T47D (cell line): ENCODE measurements around the gene PIAS2.

Source experiments
- DNase-seq, 2 experiments: peaks; one replicate each; pipeline versions ENCODE4 v3.0.0 to v3.0.0-alpha.2; 2011 to 2012; ENCODE audit warnings: low read depth in 1 of 2, low spot score in 1 of 2
- JUND ChIP-seq: IDR thresholded peaks from 2 replicates; pipeline ENCODE4 v1.6.1; 2012; ENCODE audit warnings: low read depth
- in situ Hi-C: cut with HindIII; loops from 2 replicates; pipeline ENCODE4 v1.10.0; 2016; ENCODE audit warnings: low sequenced_read_pairs, low pct_unique_long_range_greater_than_20kb

PIAS2 gene

GRCh38 chr18:46939337-46939963 is 22.1 kb upstream of the PIAS2 start:
- no peak for DNase-seq
- TF ChIP-seq JUND, result no peak
- in situ Hi-C loops, result no loop called here

- TF ChIP-seq JUND, result no peak
These were observed 3.3 kb upstream of the PIAS2 start for GRCh38 chr18:46920653-46921052.

GRCh38 chr18:46920067-46920466 is 2.8 kb upstream of the PIAS2 start:
- in situ Hi-C loops, result no loop called here

More at GRCh38 chr18:46920653-46921052, 3.3 kb upstream of the PIAS2 start:
- DNase-seq, result no peak
- in situ Hi-C loops, result no loop called here

GRCh38 chr18:46917803-46918600 is 695 bp upstream of the PIAS2 start:
- in situ Hi-C loops, result no loop called here
- peak; percentile 7 to 11 for DNase-seq
- TF ChIP-seq JUND, result no peak

More at GRCh38 chr18:46920067-46920466, 2.8 kb upstream of the PIAS2 start:
- DNase-seq, result no peak
- no peak for TF ChIP-seq JUND

GRCh38 chr18:46916551-46917107 is 678 bp downstream of the PIAS2 start:
- peak; percentile 41 to 49 for DNase-seq
- no peak for TF ChIP-seq JUND
- in situ Hi-C loops, result no loop called here

GRCh38 chr18:46915800-46916550 is 1.3 kb downstream of the PIAS2 start:
- in situ Hi-C loops, result no loop called here
- no peak for DNase-seq
- TF ChIP-seq JUND, result no peak

- DNase-seq, result no peak
- in situ Hi-C loops, result no loop called here
- no peak for TF ChIP-seq JUND
These were observed 6.5 kb downstream of the PIAS2 start for GRCh38 chr18:46910856-46911255.

GRCh38 chr18:46909497-46909896 is 7.8 kb downstream of the PIAS2 start:
- no peak for DNase-seq
- TF ChIP-seq JUND, result no peak
- in situ Hi-C loops, result no loop called here

GRCh38 chr18:46903406-46903805 is 13.9 kb downstream of the PIAS2 start:
- no peak for DNase-seq
- TF ChIP-seq JUND, result no peak
- in situ Hi-C loops, result no loop called here

- DNase-seq, result no peak
- TF ChIP-seq JUND, result no peak
- in situ Hi-C loops, result no loop called here
These were observed 17.9 kb downstream of the PIAS2 start for GRCh38 chr18:46899274-46899948.

GRCh38 chr18:46894124-46894523 is 23.2 kb downstream of the PIAS2 start:
- in situ Hi-C loops, result no loop called here
- no peak for DNase-seq
- no peak for TF ChIP-seq JUND

- DNase-seq, result no peak
- in situ Hi-C loops, result no loop called here
- no peak for TF ChIP-seq JUND
These were observed 23.9 kb downstream of the PIAS2 start for GRCh38 chr18:46893360-46893759.
